GM18499 (cell line): ENCODE measurements around the gene NXPE3.

ENCODE experiments used
- ATAC-seq: cut with Tn5 transposase; IDR thresholded peaks from one replicate; pipeline ENCODE4 v1.9.1; 2021; ENCODE audit warnings: moderate number of reproducible peaks; ENCODE audit not compliant: insufficient read depth, unreplicated experiment

Gene NXPE3

GRCh38 chr3:101867996-101868395 lies 89.0 kb downstream of the NXPE3 start:
- no peak for ATAC-seq

DNA sequence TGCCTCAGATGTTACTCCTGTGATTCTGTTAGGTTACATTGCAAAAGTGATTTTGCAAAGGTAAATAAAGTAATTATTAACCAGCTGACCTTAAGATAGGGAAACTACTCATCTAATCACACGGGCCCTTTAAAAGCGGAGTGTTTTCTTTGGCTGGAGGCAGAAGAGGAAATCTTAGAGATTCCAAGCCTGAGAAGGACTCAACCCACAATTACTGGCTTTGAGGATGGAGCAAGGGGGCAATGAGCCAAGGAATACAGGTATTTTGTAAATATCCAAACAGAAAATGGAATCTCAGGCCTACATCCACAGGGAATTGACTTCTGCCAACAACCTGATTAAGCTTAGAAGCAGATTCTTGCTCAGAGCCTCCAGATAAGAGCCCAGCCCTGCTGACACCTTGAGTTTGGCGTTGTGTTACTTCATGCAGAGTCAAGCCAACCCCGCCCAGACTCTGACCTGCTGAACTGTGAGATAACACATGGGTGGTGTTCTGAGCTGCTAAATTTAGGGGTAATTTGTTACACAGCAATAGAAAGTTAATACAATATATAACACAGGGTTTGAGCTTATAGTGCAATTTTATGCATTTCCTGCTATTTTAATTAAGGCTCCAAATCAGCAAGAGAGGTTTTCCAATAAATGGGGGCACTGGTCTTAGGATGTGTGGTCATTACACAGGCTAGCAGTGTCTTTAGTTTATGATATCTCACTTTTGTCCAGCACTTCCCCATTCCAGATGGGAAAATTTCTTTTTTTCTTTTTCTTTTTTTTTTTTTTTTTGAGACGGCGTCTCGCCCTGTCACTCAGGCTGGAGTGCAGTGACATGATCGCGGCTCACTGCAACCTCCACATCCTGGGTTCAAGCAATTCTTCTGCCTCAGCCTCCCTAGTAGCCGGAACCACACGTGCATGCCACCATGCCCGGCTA lies 89.8 kb downstream of the NXPE3 start:
- no peak for ATAC-seq

- ATAC-seq, result no peak
Observed at GRCh38 chr3:101870138-101870537, 91.1 kb downstream of the NXPE3 start.

DNA sequence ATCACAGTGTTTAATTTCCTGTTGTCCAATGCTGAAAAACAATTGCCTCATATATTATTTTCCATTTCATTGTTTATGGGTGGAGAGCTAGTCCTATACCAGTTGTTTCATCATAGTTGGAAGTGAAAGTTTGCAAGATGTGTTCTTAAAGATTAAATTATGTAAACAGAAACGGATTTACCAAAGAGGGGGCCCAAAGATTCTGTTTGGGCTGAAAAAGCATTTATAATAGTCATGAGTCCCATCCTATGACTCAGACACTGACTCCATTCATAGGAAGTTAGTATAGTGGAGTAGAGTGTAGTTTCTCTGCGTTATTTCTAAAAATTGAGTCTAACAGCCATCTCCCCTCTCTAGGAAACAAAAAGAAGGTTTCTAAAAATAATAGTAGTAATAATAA lies 94.6 kb downstream of the NXPE3 start:
- ATAC-seq, result no peak

GRCh38 chr3:101876142-101876541 lies 97.1 kb downstream of the NXPE3 start:
- ATAC-seq, result no peak
